HG03469 (cell line): ENCODE measurements around the gene KIAA0753.
"Not testable (repeated sequence)": the region's sequence is repeated elsewhere in the genome, so short reads cannot be mapped to it uniquely, and the experiment has no call there.

ENCODE experiments used
- ATAC-seq: cut with Tn5 transposase; IDR thresholded peaks from one replicate; pipeline ENCODE4 v1.9.1; 2021; ENCODE audit warnings: mild to moderate bottlenecking, moderate library complexity, moderate number of reproducible peaks; ENCODE audit not compliant: unreplicated experiment

Gene KIAA0753

GRCh38 chr17:6573982-6574686, 66.4 kb downstream of the KIAA0753 start:
- ATAC-seq: no peak

- ATAC-seq: not testable (repeated sequence)
Observed at GRCh38 chr17:6573495-6573894, 67.0 kb downstream of the KIAA0753 start.

GRCh38 chr17:6572972-6573370, 67.5 kb downstream of the KIAA0753 start:
- no peak for ATAC-seq

- ATAC-seq: no peak
Observed at GRCh38 chr17:6571452-6571781, 69.1 kb downstream of the KIAA0753 start.

GRCh38 chr17:6570731-6571451, 69.6 kb downstream of the KIAA0753 start:
- no peak for ATAC-seq

- no peak for ATAC-seq
Observed at GRCh38 chr17:6569370-6570285, 70.9 kb downstream of the KIAA0753 start.

- no peak for ATAC-seq
Observed at GRCh38 chr17:6568184-6568758, 72.2 kb downstream of the KIAA0753 start.

- no peak for ATAC-seq
Observed at GRCh38 chr17:6567528-6568183, 72.9 kb downstream of the KIAA0753 start.

GRCh38 chr17:6561446-6561845, 79.1 kb downstream of the KIAA0753 start:
- no peak for ATAC-seq

- ATAC-seq: no peak
Observed at GRCh38 chr17:6560496-6560895, 80.0 kb downstream of the KIAA0753 start.

GRCh38 chr17:6559753-6560215, 80.7 kb downstream of the KIAA0753 start:
- ATAC-seq: no peak

GRCh38 chr17:6558932-6559752, 81.4 kb downstream of the KIAA0753 start:
- no peak for ATAC-seq

GRCh38 chr17:6558276-6558675, 82.2 kb downstream of the KIAA0753 start:
- no peak for ATAC-seq

- no peak for ATAC-seq
Observed at GRCh38 chr17:6557040-6557438, 83.5 kb downstream of the KIAA0753 start.

- no peak for ATAC-seq
Observed at GRCh38 chr17:6556121-6557039, 84.1 kb downstream of the KIAA0753 start, which contains the start of gene PITPNM3. PITPNM3 (minus strand) TSS chr17:6556555; CDS start chr17:6556406, 149 bp downstream.

GRCh38 chr17:6555331-6556120, 85.0 kb downstream of the KIAA0753 start:
- ATAC-seq: no peak

- no peak for ATAC-seq
Observed at GRCh38 chr17:6554871-6555330, 85.6 kb downstream of the KIAA0753 start.

- ATAC-seq: no peak
Observed at GRCh38 chr17:6554342-6554741, 86.2 kb downstream of the KIAA0753 start.
